ENCODE measurements around the gene JMJD1C. TPM values are rescaled to one million over a fixed set of nuclear protein-coding genes. Genes with fewer than 3 reads are reported as not detected.

JMJD1C gene
- total RNA-seq, 4 donors from 2014 or later: 127 to 330 (median 208) TPM

GRCh38 chr10:63267414-63268148 is 198.2 kb downstream of the JMJD1C start:
- no peak for TF ChIP-seq POLR2A (IDR thresholded peaks at IDR 0.05)
- TF ChIP-seq, protein P1, sequence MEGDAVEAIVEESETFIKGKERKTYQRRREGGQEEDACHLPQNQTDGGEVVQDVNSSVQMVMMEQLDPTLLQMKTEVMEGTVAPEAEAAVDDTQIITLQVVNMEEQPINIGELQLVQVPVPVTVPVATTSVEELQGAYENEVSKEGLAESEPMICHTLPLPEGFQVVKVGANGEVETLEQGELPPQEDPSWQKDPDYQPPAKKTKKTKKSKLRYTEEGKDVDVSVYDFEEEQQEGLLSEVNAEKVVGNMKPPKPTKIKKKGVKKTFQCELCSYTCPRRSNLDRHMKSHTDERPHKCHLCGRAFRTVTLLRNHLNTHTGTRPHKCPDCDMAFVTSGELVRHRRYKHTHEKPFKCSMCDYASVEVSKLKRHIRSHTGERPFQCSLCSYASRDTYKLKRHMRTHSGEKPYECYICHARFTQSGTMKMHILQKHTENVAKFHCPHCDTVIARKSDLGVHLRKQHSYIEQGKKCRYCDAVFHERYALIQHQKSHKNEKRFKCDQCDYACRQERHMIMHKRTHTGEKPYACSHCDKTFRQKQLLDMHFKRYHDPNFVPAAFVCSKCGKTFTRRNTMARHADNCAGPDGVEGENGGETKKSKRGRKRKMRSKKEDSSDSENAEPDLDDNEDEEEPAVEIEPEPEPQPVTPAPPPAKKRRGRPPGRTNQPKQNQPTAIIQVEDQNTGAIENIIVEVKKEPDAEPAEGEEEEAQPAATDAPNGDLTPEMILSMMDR (IDR thresholded peaks at IDR 0.05): no peak
- Histone ChIP-seq H3K27ac (peak overlapping the region; percentile 90 to 97), H3K9me3 (no peaks in the 10 kb centered on the region), H3K27me3 (no peaks in the 10 kb centered on the region), H3K4me3 (peak overlapping the region; percentile 54 to 61), H3K4me1 (peaks cover 0 to 3% of the 10 kb centered on the region in 2 donors), H3K36me3 (no peaks in the 10 kb centered on the region)
- DNase-seq: no peak
- intact Hi-C loops (cut with DNase I; ENCODE audit: low total_unique reads): no loop called here

GRCh38 chr10:63266391-63267316 is 199.1 kb downstream of the JMJD1C start:
- DNase-seq: no peak
- Histone ChIP-seq H3K4me1 (peaks cover 0 to 3% of the 10 kb centered on the region in 2 donors), H3K27me3 (no peaks in the 10 kb centered on the region), H3K9me3 (no peaks in the 10 kb centered on the region), H3K4me3 (peak overlapping the region; percentile 54 to 61), H3K36me3 (no peaks in the 10 kb centered on the region), H3K27ac (peak overlapping the region; percentile 90 to 97)
- TF ChIP-seq, protein P1 (IDR thresholded peaks at IDR 0.05): no peak
- no peak for TF ChIP-seq POLR2A (IDR thresholded peaks at IDR 0.05)
- intact Hi-C loops (cut with DNase I; ENCODE audit: low total_unique reads): no loop called here

DNA sequence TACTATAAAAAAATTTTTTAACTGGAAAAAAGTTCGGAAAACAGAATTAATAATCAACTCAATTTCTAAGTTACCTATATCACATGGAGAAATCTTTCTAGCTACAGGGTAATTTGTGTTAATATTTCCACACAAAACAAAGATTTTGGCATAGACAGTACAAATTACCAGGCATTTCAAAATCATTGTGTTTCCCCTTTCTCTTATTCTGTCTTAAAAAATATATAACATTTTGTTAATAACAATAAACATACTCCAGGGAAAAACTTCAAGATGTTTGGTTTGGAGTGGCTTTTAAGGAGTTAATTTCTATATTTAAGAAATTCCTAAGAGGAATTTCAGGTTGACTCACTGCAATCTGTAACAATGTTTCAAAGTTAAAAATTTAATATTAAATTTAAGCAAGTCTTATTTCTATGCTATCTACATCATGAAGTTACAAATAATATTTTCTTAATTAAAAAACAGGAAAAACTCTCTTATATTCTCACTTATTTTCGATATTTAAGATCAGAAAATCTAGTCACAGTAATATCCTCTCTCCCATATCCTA is 200.0 kb downstream of the JMJD1C start:
- H3K27ac ChIP-seq: peak overlapping the region; percentile 90 to 97
- H3K4me3 ChIP-seq: peak overlapping the region; percentile 29 to 54
- intact Hi-C loops (cut with DNase I; ENCODE audit: low total_unique reads): no loop called here

GRCh38 chr10:63265222-63265617 is 200.6 kb downstream of the JMJD1C start:
- H3K4me3 ChIP-seq: peak overlapping the region; percentile 29 to 54
- H3K27ac ChIP-seq: peak overlapping the region; percentile 90 to 97
- H3K9me3 ChIP-seq: no peaks in the 10 kb centered on the region
- H3K27me3 ChIP-seq: no peaks in the 10 kb centered on the region
- intact Hi-C loops (cut with DNase I; ENCODE audit: low total_unique reads): no loop called here
- peaks cover 3 to 4% of the 10 kb centered on the region in 2 donors for H3K4me1 ChIP-seq
- TF ChIP-seq, protein P1 (IDR thresholded peaks at IDR 0.05): no peak
- peak; percentile 20 to 43 for TF ChIP-seq POLR2A (IDR thresholded peaks at IDR 0.05)
- no peaks in the 10 kb centered on the region for H3K36me3 ChIP-seq
- DNase-seq: no peak

More for the DNA sequence above, 200.0 kb downstream of the JMJD1C start:
- Histone ChIP-seq H3K4me1 (peaks cover 3 to 4% of the 10 kb centered on the region in 2 donors), H3K9me3 (no peaks in the 10 kb centered on the region), H3K27me3 (no peaks in the 10 kb centered on the region), H3K36me3 (no peaks in the 10 kb centered on the region)
- no peak for TF ChIP-seq POLR2A (IDR thresholded peaks at IDR 0.05)
- DNase-seq: no peak

GRCh38 chr10:63264617-63265221 is 201.1 kb downstream of the JMJD1C start:
- intact Hi-C loops (cut with DNase I; ENCODE audit: low total_unique reads): no loop called here
- DNase-seq: no peak
- no peaks in the 10 kb centered on the region for H3K27me3 ChIP-seq
- no peaks in the 10 kb centered on the region for H3K36me3 ChIP-seq
- peaks cover 4% of the 10 kb centered on the region in 2 donors for H3K4me1 ChIP-seq
- TF ChIP-seq POLR2A (IDR thresholded peaks at IDR 0.05): no peak
- TF ChIP-seq, protein P1 (IDR thresholded peaks at IDR 0.05): no peak
- no peaks in the 10 kb centered on the region for H3K9me3 ChIP-seq
- H3K27ac ChIP-seq: peak overlapping the region; percentile 90 to 97
- peak overlapping the region; percentile 29 to 54 for H3K4me3 ChIP-seq
